Large intestine (tissue), 3 donors: ENCODE measurements around the gene BCR. TPM values are rescaled to one million over a fixed set of nuclear protein-coding genes. Genes with fewer than 3 reads are reported as not detected.

Experiments used
- DNase-seq, 2 donors: peaks; one replicate each; pipeline versions ENCODE4 v3.0.0 to v3.0.0-alpha.2; 2013
- H3K27ac ChIP-seq: one replicate; pipeline ENCODE4 v1.5.1; 2013; ENCODE audit warnings: low read length
- H3K27me3 ChIP-seq: 2 replicates; pipeline ENCODE4 v1.6.1; 2013; ENCODE audit warnings: low read length; ENCODE audit not compliant: control insufficient read depth, insufficient read depth
- H3K36me3 ChIP-seq: 2 replicates; pipeline ENCODE4 v1.6.1; 2013; ENCODE audit warnings: low read length; ENCODE audit not compliant: control insufficient read depth, insufficient read depth
- H3K4me1 ChIP-seq: one replicate; pipeline ENCODE4 v1.6.1; 2013; ENCODE audit warnings: low read length; ENCODE audit not compliant: control insufficient read depth, insufficient read depth
- H3K4me3 ChIP-seq: one replicate; pipeline ENCODE4 v1.5.1; 2013; ENCODE audit warnings: low read length
- H3K9me3 ChIP-seq: one replicate; pipeline ENCODE4 v1.6.1; 2013; ENCODE audit warnings: mild to moderate bottlenecking, low read depth, low read length, moderate library complexity; ENCODE audit not compliant: control insufficient read depth
- WGBS: methylation state at CpG from one replicate; pipeline ENCODE4 v1.1.5; 2013; ENCODE audit warnings: low lambda C conversion rate; ENCODE audit not compliant: insufficient coverage; 5-methylcytosine and 5-hydroxymethylcytosine counted together
- polyA plus RNA-seq: library from polyadenylated mRNA; unstranded; fragments of 120-200 nt; gene quantifications from one replicate; pipeline ENCODE4 v1.2.1, GENCODE V29; 2013

The BCR gene
- polyA plus RNA-seq, 1 donor: 29.0 TPM

DNA sequence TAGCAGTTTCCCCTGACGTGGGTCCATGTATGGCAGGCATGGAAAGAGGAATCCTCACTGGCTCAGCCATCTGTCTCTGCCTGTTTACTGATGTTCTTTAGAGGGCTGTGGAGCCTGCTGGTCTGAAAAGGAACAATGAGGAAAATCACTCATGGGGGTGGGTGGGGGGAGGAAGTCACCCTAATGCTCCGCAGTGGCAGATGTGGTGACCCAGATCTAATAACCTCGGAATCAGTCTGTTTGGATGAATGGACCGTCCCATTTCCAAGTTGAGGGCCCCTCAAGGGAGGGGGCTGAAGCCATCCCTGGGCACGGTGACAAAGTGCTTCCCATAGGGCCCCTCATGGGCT lies 4.4 kb downstream of the BCR start:
- Histone ChIP-seq H3K27me3 (peaks cover 5% of the 10 kb centered on the region), H3K36me3 (peaks cover 4% of the 10 kb centered on the region), H3K27ac (no peak overlapping the region), H3K4me3 (no peak overlapping the region), H3K9me3 (peaks cover 4% of the 10 kb centered on the region), H3K4me1 (peaks cover 31% of the 10 kb centered on the region)
- no CpG with 5 or more reads among the region's 5 CpGs for WGBS
- DNase-seq: no peak

GRCh38 chr22:23187211-23187610 lies 6.9 kb downstream of the BCR start:
- no CpG with 5 or more reads among the region's 4 CpGs for WGBS
- no peaks in the 10 kb centered on the region for H3K9me3 ChIP-seq
- H3K4me1 ChIP-seq: peaks cover 20% of the 10 kb centered on the region
- no peaks in the 10 kb centered on the region for H3K27me3 ChIP-seq
- DNase-seq: no peak
- H3K27ac ChIP-seq: no peak overlapping the region
- no peak overlapping the region for H3K4me3 ChIP-seq
- peaks cover 6% of the 10 kb centered on the region for H3K36me3 ChIP-seq

- WGBS: 100% methylated on average over 1 of the region's 7 CpGs
- Histone ChIP-seq H3K27ac (no peak overlapping the region), H3K36me3 (peaks cover 6% of the 10 kb centered on the region), H3K9me3 (no peaks in the 10 kb centered on the region), H3K4me3 (no peak overlapping the region), H3K27me3 (no peaks in the 10 kb centered on the region), H3K4me1 (peaks cover 11% of the 10 kb centered on the region)
- DNase-seq: no peak
Observed at GRCh38 chr22:23187871-23188700, 7.8 kb downstream of the BCR start.

- no peak overlapping the region for H3K27ac ChIP-seq
- H3K9me3 ChIP-seq: no peaks in the 10 kb centered on the region
- no CpG with 5 or more reads among the region's 9 CpGs for WGBS
- H3K4me3 ChIP-seq: no peak overlapping the region
- H3K27me3 ChIP-seq: no peaks in the 10 kb centered on the region
- no peak for DNase-seq
- H3K36me3 ChIP-seq: peaks cover 6% of the 10 kb centered on the region
- no peaks in the 10 kb centered on the region for H3K4me1 ChIP-seq
Observed at GRCh38 chr22:23190526-23190925, 10.2 kb downstream of the BCR start.

- no peak for DNase-seq
- no peak overlapping the region for H3K4me3 ChIP-seq
- peaks cover 6% of the 10 kb centered on the region for H3K36me3 ChIP-seq
- H3K4me1 ChIP-seq: no peaks in the 10 kb centered on the region
- H3K27ac ChIP-seq: no peak overlapping the region
- no peaks in the 10 kb centered on the region for H3K27me3 ChIP-seq
- H3K9me3 ChIP-seq: no peaks in the 10 kb centered on the region
- no CpG with 5 or more reads among the region's 5 CpGs for WGBS
Observed at GRCh38 chr22:23192133-23192532, 11.8 kb downstream of the BCR start.

- H3K4me1 ChIP-seq: no peaks in the 10 kb centered on the region
- no peak overlapping the region for H3K27ac ChIP-seq
- peaks cover 8% of the 10 kb centered on the region for H3K36me3 ChIP-seq
- H3K27me3 ChIP-seq: no peaks in the 10 kb centered on the region
- H3K9me3 ChIP-seq: no peaks in the 10 kb centered on the region
- H3K4me3 ChIP-seq: no peak overlapping the region
- DNase-seq: no peak
- whole genome bisulfite sequencing: no CpG with 5 or more reads among the region's 4 CpGs
Observed at GRCh38 chr22:23192558-23192957, 12.2 kb downstream of the BCR start.

GRCh38 chr22:23193196-23193827 lies 13.0 kb downstream of the BCR start:
- no peak overlapping the region for H3K4me3 ChIP-seq
- H3K27ac ChIP-seq: no peak overlapping the region
- WGBS: 100% methylated on average over 2 of the region's 5 CpGs
- no peak for DNase-seq
- H3K27me3 ChIP-seq: no peaks in the 10 kb centered on the region
- no peaks in the 10 kb centered on the region for H3K9me3 ChIP-seq
- H3K36me3 ChIP-seq: peaks cover 9% of the 10 kb centered on the region
- no peaks in the 10 kb centered on the region for H3K4me1 ChIP-seq

DNA sequence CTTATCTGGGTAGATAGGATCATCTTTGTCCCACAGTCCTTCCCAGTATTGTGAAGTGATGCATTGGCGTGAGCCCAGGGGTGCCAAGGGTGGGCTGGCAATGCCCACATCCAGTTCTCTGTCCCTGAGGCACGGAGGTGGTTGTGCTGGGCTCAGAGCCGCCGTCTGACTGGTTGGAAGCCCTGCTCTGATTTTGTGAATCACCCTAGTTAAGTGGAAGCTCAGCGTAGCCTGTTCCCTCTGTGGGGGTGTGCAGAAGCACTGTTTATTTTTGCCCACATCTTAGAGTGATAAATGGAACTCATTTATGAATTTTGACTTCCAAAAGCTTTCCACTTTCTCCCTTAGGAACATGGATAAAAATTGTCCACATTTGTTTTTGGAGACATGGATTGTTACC lies 13.6 kb downstream of the BCR start:
- no peak for DNase-seq
- Histone ChIP-seq H3K4me1 (no peaks in the 10 kb centered on the region), H3K9me3 (no peaks in the 10 kb centered on the region), H3K27ac (no peak overlapping the region), H3K4me3 (no peak overlapping the region), H3K27me3 (no peaks in the 10 kb centered on the region), H3K36me3 (peaks cover 9% of the 10 kb centered on the region)
- no CpG with 5 or more reads among the region's 5 CpGs for WGBS

DNA sequence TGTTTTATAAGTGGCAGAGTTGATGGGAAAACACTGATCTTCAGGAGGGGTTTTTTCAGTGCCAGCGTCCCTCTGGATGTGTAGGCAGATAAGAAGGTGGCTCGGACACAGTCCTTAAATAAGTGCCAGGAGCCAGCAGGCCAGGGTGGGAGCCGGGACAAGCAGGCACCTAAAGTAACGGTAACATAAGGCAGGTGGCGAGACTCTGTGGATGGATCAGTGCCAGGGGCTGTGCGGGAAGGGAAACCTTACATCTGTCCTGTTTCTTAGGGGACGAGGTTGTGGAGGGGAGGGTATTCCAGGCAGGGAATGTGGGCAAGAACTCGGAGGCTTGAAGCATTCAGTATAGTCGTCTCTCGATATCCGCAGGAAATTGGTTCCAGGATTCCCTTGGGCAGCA lies 15.9 kb downstream of the BCR start:
- WGBS: 100% methylated on average over 2 of the region's 11 CpGs
- H3K36me3 ChIP-seq: peaks cover 5% of the 10 kb centered on the region
- H3K27ac ChIP-seq: no peak overlapping the region
- H3K4me1 ChIP-seq: no peaks in the 10 kb centered on the region
- no peaks in the 10 kb centered on the region for H3K9me3 ChIP-seq
- H3K27me3 ChIP-seq: no peaks in the 10 kb centered on the region
- no peak for DNase-seq
- no peak overlapping the region for H3K4me3 ChIP-seq

DNA sequence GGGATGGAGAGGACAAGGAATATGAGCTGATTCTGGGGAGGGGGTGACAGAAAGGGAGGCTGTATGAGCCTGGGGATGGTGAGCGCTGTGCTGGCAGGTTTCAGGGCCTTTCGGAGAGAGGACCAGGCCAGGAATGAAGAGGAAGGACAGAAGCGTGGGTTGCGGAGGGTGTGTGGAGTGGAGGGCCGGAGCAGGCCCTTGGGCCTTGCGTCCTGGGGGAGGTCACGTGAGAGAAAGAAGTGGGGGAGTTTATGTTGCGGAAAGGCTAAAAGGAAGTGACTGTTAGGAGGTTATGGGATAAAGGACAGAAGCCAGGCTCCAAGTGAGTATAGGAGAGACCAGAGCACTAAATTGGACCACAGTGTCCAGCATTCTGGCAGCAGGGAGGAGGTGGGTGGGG lies 17.5 kb downstream of the BCR start:
- H3K9me3 ChIP-seq: no peaks in the 10 kb centered on the region
- no peak for DNase-seq
- no peak overlapping the region for H3K4me3 ChIP-seq
- H3K36me3 ChIP-seq: peaks cover 3% of the 10 kb centered on the region
- no peaks in the 10 kb centered on the region for H3K4me1 ChIP-seq
- H3K27ac ChIP-seq: no peak overlapping the region
- H3K27me3 ChIP-seq: no peaks in the 10 kb centered on the region
- WGBS: 97% methylated on average over 5 of the region's 8 CpGs

DNA sequence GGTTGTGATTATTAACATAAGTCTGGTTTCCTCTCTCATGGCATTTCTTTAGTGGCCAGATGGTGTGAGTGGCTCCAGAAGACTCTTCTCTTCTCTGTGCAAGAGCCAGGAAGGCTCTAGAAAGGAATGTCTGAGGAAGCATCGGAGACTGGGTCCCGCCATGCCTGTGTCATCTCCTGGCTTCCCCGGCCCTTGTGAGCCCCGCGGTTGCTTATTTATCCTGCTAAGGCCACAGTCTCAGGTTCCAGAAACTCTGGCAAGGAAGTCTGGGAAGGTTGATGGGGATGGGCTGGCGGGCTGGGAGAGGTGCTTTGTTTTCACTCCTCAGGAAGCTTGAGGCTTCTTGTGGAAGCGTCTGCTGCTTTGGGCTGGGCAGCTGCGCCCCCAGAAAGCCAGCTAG lies 18.9 kb downstream of the BCR start:
- H3K4me1 ChIP-seq: no peaks in the 10 kb centered on the region
- H3K27me3 ChIP-seq: no peaks in the 10 kb centered on the region
- no peak for DNase-seq
- H3K27ac ChIP-seq: no peak overlapping the region
- no CpG with 5 or more reads among the region's 8 CpGs for WGBS
- H3K36me3 ChIP-seq: peaks cover 7% of the 10 kb centered on the region
- H3K4me3 ChIP-seq: no peak overlapping the region
- H3K9me3 ChIP-seq: no peaks in the 10 kb centered on the region
